H1 (cell line): ENCODE measurements around the gene ADRA2C. TPM values are rescaled to one million over a fixed set of nuclear protein-coding genes. Genes with fewer than 3 reads are reported as not detected.

Experiments
- ZNF274 ChIP-seq: IDR thresholded peaks from 2 replicates; pipeline ENCODE4 v1.7.0; 2012; ENCODE audit warnings: low read length, borderline replicate concordance; ENCODE audit errors: extremely low read depth
- polyA plus RNA-seq, 7 experiments: library from polyadenylated mRNA; depleted of rRNA in 3 of 7; stranded (reverse) in 5 of 7; unstranded in 2 of 7; fragments of >200 nt in 5 of 7; fragments of 200-250 nt in 2 of 7; gene quantifications; 1 replicate in 5 of 7; 2 replicates in 1 of 7; 4 replicates in 1 of 7; pipeline versions ENCODE4 v1.2.1 to v1.2.3, GENCODE V29; 2011 to 2013; ENCODE audit warnings: missing spikeins in 2 of 7, mixed read lengths in 2 of 7
- total RNA-seq: library from RNA; stranded (reverse); fragmentation: NEBNext Ultra II Directional; extraction: Animal tissue kit (Norgen Biotek cat#: 25700); gene quantifications from 2 replicates; pipeline ENCODE4 v1.2.1, GENCODE V29; 2021
- TF ChIP-seq, protein P1 (sequence below), 3 experiments: IDR thresholded peaks; 1 replicate in 2 of 3; 2 replicates in 1 of 3; pipeline versions ENCODE4 v1.5.1 to v1.6.1; 2011; ENCODE audit warnings: low read length in 3 of 3, mild to moderate bottlenecking in 3 of 3, inconsistent platforms in 2 of 3, low read depth in 1 of 3, moderate library complexity in 1 of 3; ENCODE audit not compliant: insufficient read depth in 1 of 3; ENCODE audit errors: control extremely low read depth in 1 of 3

The ADRA2C gene
- total and polyA plus RNA-seq, 2 of the 8 experiments (the other 6 are each of a cell fraction or from before 2014, with no cell fraction given): 14.6 to 14.8 TPM

- TF ChIP-seq, protein P1, sequence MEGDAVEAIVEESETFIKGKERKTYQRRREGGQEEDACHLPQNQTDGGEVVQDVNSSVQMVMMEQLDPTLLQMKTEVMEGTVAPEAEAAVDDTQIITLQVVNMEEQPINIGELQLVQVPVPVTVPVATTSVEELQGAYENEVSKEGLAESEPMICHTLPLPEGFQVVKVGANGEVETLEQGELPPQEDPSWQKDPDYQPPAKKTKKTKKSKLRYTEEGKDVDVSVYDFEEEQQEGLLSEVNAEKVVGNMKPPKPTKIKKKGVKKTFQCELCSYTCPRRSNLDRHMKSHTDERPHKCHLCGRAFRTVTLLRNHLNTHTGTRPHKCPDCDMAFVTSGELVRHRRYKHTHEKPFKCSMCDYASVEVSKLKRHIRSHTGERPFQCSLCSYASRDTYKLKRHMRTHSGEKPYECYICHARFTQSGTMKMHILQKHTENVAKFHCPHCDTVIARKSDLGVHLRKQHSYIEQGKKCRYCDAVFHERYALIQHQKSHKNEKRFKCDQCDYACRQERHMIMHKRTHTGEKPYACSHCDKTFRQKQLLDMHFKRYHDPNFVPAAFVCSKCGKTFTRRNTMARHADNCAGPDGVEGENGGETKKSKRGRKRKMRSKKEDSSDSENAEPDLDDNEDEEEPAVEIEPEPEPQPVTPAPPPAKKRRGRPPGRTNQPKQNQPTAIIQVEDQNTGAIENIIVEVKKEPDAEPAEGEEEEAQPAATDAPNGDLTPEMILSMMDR (IDR thresholded peaks at IDR 0.05; ENCODE audit: control extremely low read depth in 1 of 3, insufficient read depth in 1 of 3, low read depth in 1 of 3, low read length in 3 of 3): peak in 2 of 3 experiments; percentile 29 to 32; a peak in 3 of 4 replicates
- TF ChIP-seq ZNF274: no peak
Measured at GRCh38 chr4:3750334-3750733, 15.9 kb upstream of the ADRA2C start (continued).
